DMS53 (cell line): Measurements from ENCODE around the gene KRTAP10-12.

Experiments
- DNase-seq: peaks from one replicate; lab custom pipeline; 2025; lab: John Stamatoyannopoulos, UW

Gene KRTAP10-12

GRCh38 chr21:44734026-44734745 is 37.2 kb downstream of the KRTAP10-12 start:
- no peak for DNase-seq

- DNase-seq = no peak
These were observed 37.9 kb downstream of the KRTAP10-12 start for GRCh38 chr21:44734841-44735240.

GRCh38 chr21:44735821-44736220 is 38.8 kb downstream of the KRTAP10-12 start:
- DNase-seq = peak; percentile 76

GRCh38 chr21:44736291-44737004 is 39.5 kb downstream of the KRTAP10-12 start:
- peak; percentile 94 for DNase-seq

- peak; percentile 76 for DNase-seq
These were observed 40.9 kb downstream of the KRTAP10-12 start for GRCh38 chr21:44737706-44738354.

- DNase-seq = no peak
These were observed 41.6 kb downstream of the KRTAP10-12 start for GRCh38 chr21:44738621-44739020.

GRCh38 chr21:44739316-44739715 is 42.3 kb downstream of the KRTAP10-12 start:
- no peak for DNase-seq

- DNase-seq = no peak
These were observed 43.8 kb downstream of the KRTAP10-12 start for GRCh38 chr21:44740742-44741141.

- no peak for DNase-seq
These were observed 44.9 kb downstream of the KRTAP10-12 start for GRCh38 chr21:44741921-44742320.

- DNase-seq = peak; percentile 73
These were observed 45.6 kb downstream of the KRTAP10-12 start for GRCh38 chr21:44742418-44743153.
